IPS DF 4.7 (cell line): ENCODE measurements around the gene CLSTN3.
"Not testable (repeated sequence)": the region's sequence is repeated elsewhere in the genome, so short reads cannot be mapped to it uniquely, and the experiment has no call there.

Source experiments
- DNase-seq: peaks from one replicate; pipeline ENCODE4 v3.0.0-alpha.2; 2013; ENCODE audit warnings: low spot score; ENCODE audit errors: extremely low read depth

The CLSTN3 gene

GRCh38 chr12:7103837-7104584 lies 26.2 kb upstream of the CLSTN3 start:
- DNase-seq = no peak

GRCh38 chr12:7106082-7106481 lies 24.1 kb upstream of the CLSTN3 start:
- DNase-seq = no peak

GRCh38 chr12:7107181-7107580 lies 23.0 kb upstream of the CLSTN3 start:
- DNase-seq = not testable (repeated sequence)

GRCh38 chr12:7107636-7108002 lies 22.6 kb upstream of the CLSTN3 start:
- no peak for DNase-seq

GRCh38 chr12:7108003-7108795 lies 22.0 kb upstream of the CLSTN3 start:
- no peak for DNase-seq

GRCh38 chr12:7108796-7109571 lies 21.2 kb upstream of the CLSTN3 start, which contains the start of gene C1RL:
C1RL (minus strand) TSS chr12:7109214; CDS start chr12:7109180, 34 bp downstream.
- DNase-seq = no peak

GRCh38 chr12:7109572-7109920 lies 20.6 kb upstream of the CLSTN3 start:
- no peak for DNase-seq

GRCh38 chr12:7110661-7111060 lies 19.5 kb upstream of the CLSTN3 start:
- no peak for DNase-seq

- no peak for DNase-seq
Observed at GRCh38 chr12:7112041-7112440, 18.1 kb upstream of the CLSTN3 start.

- DNase-seq = no peak
Observed at GRCh38 chr12:7113389-7113871, 16.7 kb upstream of the CLSTN3 start.

GRCh38 chr12:7114008-7114407 lies 16.2 kb upstream of the CLSTN3 start:
- DNase-seq = no peak

- no peak for DNase-seq
Observed at GRCh38 chr12:7114851-7115250, 15.3 kb upstream of the CLSTN3 start.

- DNase-seq = no peak
Observed at GRCh38 chr12:7116196-7116595, 14.0 kb upstream of the CLSTN3 start.

GRCh38 chr12:7116916-7117315 lies 13.3 kb upstream of the CLSTN3 start:
- no peak for DNase-seq

GRCh38 chr12:7117670-7118069 lies 12.5 kb upstream of the CLSTN3 start:
- DNase-seq = no peak

- no peak for DNase-seq
Observed at GRCh38 chr12:7118881-7119280, 11.3 kb upstream of the CLSTN3 start.

GRCh38 chr12:7120166-7120565 lies 10.0 kb upstream of the CLSTN3 start:
- no peak for DNase-seq

- DNase-seq = no peak
Observed at GRCh38 chr12:7121324-7121723, 8.8 kb upstream of the CLSTN3 start.

GRCh38 chr12:7122811-7123769 lies 7.1 kb upstream of the CLSTN3 start:
- DNase-seq = no peak

- DNase-seq = no peak
Observed at GRCh38 chr12:7123806-7124522, 6.2 kb upstream of the CLSTN3 start.
